AG09319 (cell line): ENCODE results near the gene ATP2B1.

Source experiments
- DNase-seq: peaks from one replicate; pipeline ENCODE4 v3.0.0-alpha.2; 2010; ENCODE audit warnings: low read depth; ENCODE audit errors: extremely low read depth
- CTCF ChIP-seq: IDR thresholded peaks from 2 replicates; pipeline ENCODE4 v1.5.1; 2011; ENCODE audit warnings: low read depth, mild to moderate bottlenecking, inconsistent platforms, low read length, moderate library complexity

ATP2B1 gene

GRCh38 chr12:89678225-89678624, 30.4 kb downstream of the ATP2B1 start:
- TF ChIP-seq CTCF, result no peak
- no peak for DNase-seq

GRCh38 chr12:89676930-89677329, 31.7 kb downstream of the ATP2B1 start:
- TF ChIP-seq CTCF, result no peak
- DNase-seq, result no peak

GRCh38 chr12:89674326-89674942, 34.2 kb downstream of the ATP2B1 start:
- TF ChIP-seq CTCF, result no peak
- DNase-seq, result no peak

- TF ChIP-seq CTCF, result no peak
- DNase-seq, result no peak
Observed at GRCh38 chr12:89673603-89674002, 35.0 kb downstream of the ATP2B1 start.

- no peak for DNase-seq
- no peak for TF ChIP-seq CTCF
Observed at GRCh38 chr12:89672589-89672979, 36.1 kb downstream of the ATP2B1 start.

GRCh38 chr12:89671469-89671868, 37.2 kb downstream of the ATP2B1 start:
- TF ChIP-seq CTCF, result no peak
- no peak for DNase-seq

- no peak for DNase-seq
- no peak for TF ChIP-seq CTCF
Observed at GRCh38 chr12:89669197-89669596, 39.4 kb downstream of the ATP2B1 start.
